HepG2 (cell line): Measurements from ENCODE around the gene TLCD5. TPM values are rescaled to one million over a fixed set of nuclear protein-coding genes. Genes with fewer than 3 reads are reported as not detected.

Experiments
- ATAC-seq: fragments of 200-7000 bp; cut with Tn5 transposase; 3 replicates; pipeline ENCODE4 v1.9.1; 2020; ENCODE audit warnings: mild to moderate bottlenecking, moderate library complexity
- BruUV-seq: library from RNA; stranded (reverse); fragments of 400-500 nt; replicated peaks from 2 replicates; lab custom pipeline; 2021; lab: Mats Ljungman, UMichigan
- CTCF ChIA-PET: fragments of 300-600 bp; formaldehyde crosslinking; extraction: SDS; loops from one replicate; lab custom pipeline; 2021; ENCODE audit warnings: low total read pairs, inconsistent platforms, low intra/inter-chr PET ratio; lab: Yijun Ruan, JAX
- POLR2A ChIA-PET: fragments of 350-600 bp; sonication (Branson Sonifier 250); formaldehyde crosslinking; loops from one replicate; lab custom pipeline; 2020; ENCODE audit warnings: antibody characterized with exemption, inconsistent platforms; lab: Yijun Ruan, JAX
- DNase-seq: peaks from one replicate; pipeline ENCODE4 v3.0.0-alpha.2; 2015; ENCODE audit warnings: low spot score
- FAIRE-seq: peaks from 3 replicates; lab custom pipeline; 2011; peaks lifted over from hg19 to GRCh38; lab: Jason Lieb, UNC
- H2AFZ ChIP-seq: one replicate; pipeline ENCODE4 v1.6.1; 2011; ENCODE audit warnings: low read length, inconsistent platforms
- H3K27ac ChIP-seq: fragments of 300-600 bp; 3 replicates; pipeline ENCODE4 v1.8.0; 2011; ENCODE audit warnings: mixed run types, mild to moderate bottlenecking, mixed read lengths, low read length, inconsistent platforms; ENCODE audit not compliant: insufficient read depth; ENCODE audit errors: extremely low read length
- H3K27me3 ChIP-seq, 2 experiments: fragments of 200-600 bp in 1 of 2; 2 replicates in 1 of 2; 3 replicates in 1 of 2; pipeline versions ENCODE4 v1.6.0 to v1.8.0; 2011; ENCODE audit warnings: low read length in 2 of 2, mild to moderate bottlenecking in 2 of 2, moderate library complexity in 2 of 2, inconsistent platforms in 1 of 2; ENCODE audit not compliant: insufficient read depth in 2 of 2, control insufficient read depth in 1 of 2
- H3K36me3 ChIP-seq, 2 experiments: fragments of 200-600 bp in 1 of 2; replicated peaks in 1 of 2; 2 replicates in 1 of 2; 3 replicates in 1 of 2; pipeline versions ENCODE4 v1.5.1 to v1.8.0; 2011; ENCODE audit warnings: low read length in 2 of 2, inconsistent platforms in 1 of 2; ENCODE audit not compliant: insufficient read depth in 2 of 2, control insufficient read depth in 1 of 2
- H3K4me1 ChIP-seq: 2 replicates; pipeline ENCODE4 v1.5.1; 2012; ENCODE audit warnings: low read length, inconsistent platforms; ENCODE audit not compliant: insufficient read depth
- H3K4me2 ChIP-seq: 2 replicates; pipeline ENCODE4 v1.6.0; 2011; ENCODE audit warnings: low read depth, low read length, inconsistent platforms
- H3K4me3 ChIP-seq, 3 experiments: fragments of 200-600 bp in 1 of 3; sonication (generic), shearing (Covaris generic) in 1 of 3; replicated peaks in 1 of 3; 2 replicates each; pipeline ENCODE4 v1.5.1; 2011 to 2016; ENCODE audit warnings: low read length in 3 of 3, inconsistent platforms in 2 of 3, low read depth in 2 of 3, mild to moderate bottlenecking in 2 of 3, control low read depth in 1 of 3, mixed read lengths in 1 of 3; ENCODE audit not compliant: insufficient read depth in 1 of 3
- H3K79me2 ChIP-seq: one replicate; pipeline ENCODE4 v1.6.1; 2011; ENCODE audit warnings: low read length, inconsistent platforms; ENCODE audit not compliant: insufficient read depth
- H3K9ac ChIP-seq: 2 replicates; pipeline ENCODE4 v1.6.0; 2011; ENCODE audit warnings: mild to moderate bottlenecking, low read depth, low read length, inconsistent platforms; ENCODE audit not compliant: insufficient read depth
- H3K9me3 ChIP-seq: 2 replicates; pipeline ENCODE4 v1.5.1; 2012; ENCODE audit warnings: mild to moderate bottlenecking, low read length
- H4K20me1 ChIP-seq: 2 replicates; pipeline ENCODE4 v1.6.0; 2011; ENCODE audit warnings: inconsistent platforms, mild to moderate bottlenecking, low read length, moderate library complexity; ENCODE audit not compliant: insufficient read depth
- JUND ChIP-seq: sonication (generic); formaldehyde crosslinking; IDR thresholded peaks from 2 replicates; pipeline ENCODE4 v1.8.0; 2022; ENCODE audit warnings: mild to moderate bottlenecking, missing genetic modification reagents
- KDM5A ChIP-seq: fragments of 200-600 bp; sonication (generic); IDR thresholded peaks from 2 replicates; pipeline ENCODE4 v1.7.0; 2018; ENCODE audit warnings: antibody characterized with exemption, mild to moderate bottlenecking, low read length, borderline replicate concordance
- KLF13 ChIP-seq: sonication (generic); formaldehyde crosslinking; IDR thresholded peaks from 2 replicates; pipeline ENCODE4 v1.4.0; 2020; ENCODE audit warnings: mild to moderate bottlenecking, missing genetic modification reagents
- MIXL1 ChIP-seq: IDR thresholded peaks from 2 replicates; pipeline ENCODE4 v1.6.1; 2016
- POLR2A ChIP-seq, 2 experiments: IDR thresholded peaks; 2 replicates each; pipeline ENCODE4 v1.6.1; 2011; ENCODE audit warnings: low read depth in 2 of 2, low read length in 2 of 2, mild to moderate bottlenecking in 1 of 2, moderate library complexity in 1 of 2; ENCODE audit not compliant: insufficient read depth in 1 of 2
- U2AF2 ChIP-seq: fragments of 200-400 bp; formaldehyde crosslinking; IDR thresholded peaks from 2 replicates; pipeline ENCODE4 v1.6.1; 2017; ENCODE audit warnings: low read depth, mild to moderate bottlenecking, low read length
- WGBS: methylation state at CpG from one replicate; pipeline ENCODE4 v1.1.6; 2017; ENCODE audit warnings: low lambda C conversion rate; 5-methylcytosine and 5-hydroxymethylcytosine counted together
- in situ Hi-C: cut with HindIII; loops from 2 replicates; pipeline ENCODE4 v1.10.0; 2017; ENCODE audit warnings: low pct_unique_long_range_greater_than_20kb; ENCODE audit not compliant: extremely low pct_ligation_motif_present
- intact Hi-C: fragments of 100-400 bp; cut with micrococcal nuclease; formaldehyde crosslinking; loops from one replicate; pipeline ENCODE4 v1.10.0; 2022; ENCODE audit not compliant: unreplicated experiment
- polyA plus RNA-seq, 8 experiments: library from polyadenylated mRNA; depleted of rRNA in 3 of 8; stranded (reverse) in 7 of 8; unstranded in 1 of 8; fragments of >200 nt; fragmentation: Illumina TruSeq in 4 of 8; extraction: Trizol in 4 of 8; gene quantifications; 2 replicates each; pipeline versions ENCODE4 v1.2.1 to v1.2.3, GENCODE V29; 2011 to 2016; ENCODE audit warnings: low read depth in 4 of 8, missing spikeins in 1 of 8, mixed read lengths in 1 of 8; ENCODE audit not compliant: insufficient read depth in 1 of 8
- total RNA-seq, 5 experiments: library from RNA; depleted of rRNA; stranded (reverse); fragments of >200 nt; fragmentation: Illumina TruSeq; extraction: Trizol; gene quantifications; 2 replicates each; pipeline ENCODE4 v1.2.3, GENCODE V29; 2016; ENCODE audit warnings: low read depth in 1 of 5
- TF ChIP-seq, protein P1 (sequence below): sonication (generic); formaldehyde crosslinking; IDR thresholded peaks from 2 replicates; pipeline ENCODE4 v1.8.1; 2023; ENCODE audit warnings: mild to moderate bottlenecking, missing genetic modification reagents, borderline replicate concordance
- TF ChIP-seq, protein P2 (sequence below): sonication (generic); formaldehyde crosslinking; IDR thresholded peaks from 2 replicates; pipeline ENCODE4 v1.4.0; 2020; ENCODE audit warnings: missing genetic modification reagents, mild to moderate bottlenecking, borderline replicate concordance

TLCD5 gene
- total and polyA plus RNA-seq, 2 of the 13 experiments (the other 11 are each of a cell fraction or from before 2014, with no cell fraction given) = 6.1 to 7.6 TPM

DNA sequence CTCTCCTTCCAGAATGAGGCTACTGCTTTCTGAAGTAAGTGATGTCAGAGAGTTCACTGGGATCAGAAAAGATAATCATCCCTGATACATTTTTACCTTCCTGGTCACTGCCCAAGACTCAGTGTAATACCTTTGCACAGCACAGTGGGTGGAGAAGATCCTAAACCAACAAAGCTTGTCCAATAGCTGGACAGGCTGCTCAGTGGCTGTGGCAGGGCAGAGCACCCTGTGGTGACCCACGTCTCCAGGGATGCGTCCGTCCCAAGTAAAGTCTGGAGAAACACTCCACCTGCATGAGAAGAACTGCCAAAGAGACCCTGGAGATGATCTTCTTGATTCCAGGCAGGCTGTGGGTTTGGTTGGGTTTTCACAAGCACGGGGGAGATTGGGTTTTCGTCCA lies 31.0 kb upstream of the TLCD5 start:
- Histone ChIP-seq H2AFZ (no peak overlapping the region), H3K36me3 (no peaks in the 10 kb centered on the region), H3K4me1 (peaks cover 8% of the 10 kb centered on the region), H3K9me3 (no peaks in the 10 kb centered on the region), H3K27ac (no peak overlapping the region), H3K27me3 (peaks cover 4 to 53% of the 10 kb centered on the region in 2 experiments; a peak in 4 of 5 replicates), H3K9ac (no peak overlapping the region), H3K4me2 (no peak overlapping the region), H4K20me1 (no peaks in the 10 kb centered on the region; the same call in 1 of the 2 replicates), H3K4me3 (no peak overlapping the region), H3K79me2 (no peaks in the 10 kb centered on the region)
- FAIRE-seq (no peak), ATAC-seq (no peak; the same call in 2 of the 3 replicates), DNase-seq (no peak)
- ChIA-PET CTCF (no interaction called here), POLR2A (no interaction called here)
- 5% methylated on average over 2 of the region's 5 CpGs for WGBS
- in situ Hi-C loops = no loop called here
- TF ChIP-seq KLF13 (CRISPR knock-in tag) (no peak), POLR2A (IDR thresholded peaks at IDR 0.05; ENCODE audit: insufficient read depth in 1 of 2, low read depth in 2 of 2, low read length in 2 of 2) (no peak), MIXL1 (CRISPR knock-in tag) (no peak), U2AF2 (no peak), KDM5A (no peak), JUND (no peak)
- TF ChIP-seq, protein P1, sequence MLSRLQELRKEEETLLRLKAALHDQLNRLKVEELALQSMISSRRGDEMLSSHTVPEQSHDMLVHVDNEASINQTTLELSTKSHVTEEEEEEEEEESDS (CRISPR knock-in tag) = no peak
- TF ChIP-seq, protein P2, sequence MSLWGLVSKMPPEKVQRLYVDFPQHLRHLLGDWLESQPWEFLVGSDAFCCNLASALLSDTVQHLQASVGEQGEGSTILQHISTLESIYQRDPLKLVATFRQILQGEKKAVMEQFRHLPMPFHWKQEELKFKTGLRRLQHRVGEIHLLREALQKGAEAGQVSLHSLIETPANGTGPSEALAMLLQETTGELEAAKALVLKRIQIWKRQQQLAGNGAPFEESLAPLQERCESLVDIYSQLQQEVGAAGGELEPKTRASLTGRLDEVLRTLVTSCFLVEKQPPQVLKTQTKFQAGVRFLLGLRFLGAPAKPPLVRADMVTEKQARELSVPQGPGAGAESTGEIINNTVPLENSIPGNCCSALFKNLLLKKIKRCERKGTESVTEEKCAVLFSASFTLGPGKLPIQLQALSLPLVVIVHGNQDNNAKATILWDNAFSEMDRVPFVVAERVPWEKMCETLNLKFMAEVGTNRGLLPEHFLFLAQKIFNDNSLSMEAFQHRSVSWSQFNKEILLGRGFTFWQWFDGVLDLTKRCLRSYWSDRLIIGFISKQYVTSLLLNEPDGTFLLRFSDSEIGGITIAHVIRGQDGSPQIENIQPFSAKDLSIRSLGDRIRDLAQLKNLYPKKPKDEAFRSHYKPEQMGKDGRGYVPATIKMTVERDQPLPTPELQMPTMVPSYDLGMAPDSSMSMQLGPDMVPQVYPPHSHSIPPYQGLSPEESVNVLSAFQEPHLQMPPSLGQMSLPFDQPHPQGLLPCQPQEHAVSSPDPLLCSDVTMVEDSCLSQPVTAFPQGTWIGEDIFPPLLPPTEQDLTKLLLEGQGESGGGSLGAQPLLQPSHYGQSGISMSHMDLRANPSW (CRISPR knock-in tag) = no peak
- no TSS peak for BruUV-seq
- intact Hi-C loops = no loop called here
